Fibroblast of lung (primary cell): ENCODE measurements around the gene MEGF10.

Experiments used
- CTCF ChIP-seq, 2 donors: IDR thresholded peaks in 1 of 2; conservative IDR thresholded peaks in 1 of 2; 1 replicate in 1 of 2; 2 replicates in 1 of 2; pipeline ENCODE4 v1.5.1; 2011 to 2012; ENCODE audit warnings: low read length in 2 of 2, control low read depth in 1 of 2, inconsistent platforms in 1 of 2, low read depth in 1 of 2, mild to moderate bottlenecking in 1 of 2
- EZH2 ChIP-seq: IDR thresholded peaks from 2 replicates; pipeline ENCODE4 v1.5.1; 2012; ENCODE audit warnings: low read length, control low read depth, mild to moderate bottlenecking; ENCODE audit errors: missing control alignments

- no peak for TF ChIP-seq CTCF (conservative IDR thresholded peaks at IDR 0.05 in 1 of 2, IDR thresholded peaks at IDR 0.05 in 1 of 2; ENCODE audit: low read depth in 1 of 2, low read length in 2 of 2)
- no peak for TF ChIP-seq EZH2
These were observed 159.4 kb downstream of the MEGF10 start for GRCh38 chr5:127450046-127450445.
